ENCODE results near the gene CEP104. TPM values are rescaled to one million over a fixed set of nuclear protein-coding genes. Genes with fewer than 3 reads are reported as not detected.
"Not testable (repeated sequence)": the region's sequence is repeated elsewhere in the genome, so short reads cannot be mapped to it uniquely, and the experiment has no call there.

CEP104 gene
- total RNA-seq, 5 donors from 2014 or later (not counting 1 experiment from before 2014, with no cell fraction given) = 39.9 to 64.7 (median 58.5) TPM

DNA sequence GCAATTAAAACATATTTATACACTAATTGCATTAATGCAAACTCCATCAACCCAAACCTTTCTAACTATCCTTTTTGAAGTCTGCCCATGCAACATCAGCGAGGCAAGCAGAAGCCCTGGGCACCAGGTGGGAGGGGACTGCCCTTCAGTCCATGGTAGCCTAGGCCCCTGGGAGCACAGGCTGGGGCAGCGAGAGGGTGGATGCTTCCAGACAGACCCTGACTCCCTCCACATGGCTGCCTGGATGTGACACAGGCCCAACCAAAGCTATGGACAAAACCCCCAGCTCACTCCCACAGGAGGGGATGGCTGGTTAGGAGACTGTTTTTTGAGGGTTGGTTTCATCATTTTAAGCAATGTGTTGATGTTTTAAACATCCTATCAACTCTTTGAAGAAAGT lies 42.9 kb downstream of the CEP104 start:
- H3K36me3 ChIP-seq (ENCODE audit: control insufficient read depth in 2 of 2, extremely low read depth in 1 of 2, insufficient read depth in 1 of 2, low read length in 1 of 2) = peaks cover 12 to 19% of the 10 kb centered on the region in 2 donors
- H3K9me3 Mint-ChIP-seq = no peaks in the 10 kb centered on the region
- H3K4me3 Mint-ChIP-seq = no peak overlapping the region
- ATAC-seq (replicated peaks in 1 of 4) (no peak), DNase-seq (no peak)
- 100% methylated on average over 1 of the region's 2 CpGs for WGBS (ENCODE audit: insufficient coverage)
- CTCF ChIA-PET = no interaction called here
- peaks cover 0 to 2% of the 10 kb centered on the region in 2 donors for H3K27me3 Mint-ChIP-seq
- peaks cover 0 to 3% of the 10 kb centered on the region in 2 experiments for H3K4me1 ChIP-seq (ENCODE audit: control insufficient read depth in 1 of 2, extremely low read depth in 1 of 2, insufficient read depth in 2 of 2, low read length in 2 of 2)
- peaks cover 0 to 2% (median 0%) of the 10 kb centered on the region in 3 donors for H3K4me1 Mint-ChIP-seq
- no peak overlapping the region for H3K4me3 ChIP-seq (ENCODE audit: control insufficient read depth in 1 of 2, extremely low read depth in 1 of 2, low read length in 1 of 2)
- H3K36me3 Mint-ChIP-seq = peaks cover 23% of the 10 kb centered on the region
- H3K27me3 ChIP-seq (replicated peaks in 1 of 2; ENCODE audit: control insufficient read depth in 2 of 2, extremely low read depth in 1 of 2, insufficient read depth in 2 of 2, low read length in 1 of 2) = peaks cover 0 to 6% of the 10 kb centered on the region in 2 experiments
- no peak overlapping the region for H3K27ac Mint-ChIP-seq
- no peak overlapping the region for H3K27ac ChIP-seq (ENCODE audit: low read length)
- H3K9me3 ChIP-seq = no peaks in the 10 kb centered on the region
- POLR2A ChIA-PET = no interaction called here

DNA sequence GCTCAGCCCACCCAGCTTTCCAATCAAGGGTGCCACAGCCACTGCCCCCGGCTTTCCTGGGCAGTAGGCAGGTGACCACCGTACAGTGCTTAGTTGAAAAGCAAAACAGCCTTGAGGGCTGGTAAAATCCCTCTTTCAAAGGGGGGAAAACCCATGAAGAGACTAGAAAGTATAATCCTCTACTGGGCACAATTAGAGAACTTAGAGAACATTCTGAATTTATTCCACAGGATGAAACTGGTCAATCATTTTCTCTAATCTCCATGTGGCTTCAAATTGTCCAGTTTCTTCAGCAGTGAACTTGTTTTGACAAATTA lies 45.5 kb downstream of the CEP104 start:
- 57% methylated on average over 1 of the region's 2 CpGs for WGBS (ENCODE audit: insufficient coverage)
- no peak overlapping the region for H3K4me3 ChIP-seq (ENCODE audit: control insufficient read depth in 1 of 2, extremely low read depth in 1 of 2, low read length in 1 of 2)
- Mint-ChIP-seq H3K4me3 (no peak overlapping the region), H3K27me3 (peaks cover 0 to 2% of the 10 kb centered on the region in 2 donors), H3K4me1 (peaks cover 0 to 2% (median 0%) of the 10 kb centered on the region in 3 donors), H3K36me3 (peaks cover 18% of the 10 kb centered on the region), H3K27ac (no peak overlapping the region), H3K9me3 (no peaks in the 10 kb centered on the region)
- peaks cover 0 to 13% of the 10 kb centered on the region in 2 experiments for H3K27me3 ChIP-seq (replicated peaks in 1 of 2; ENCODE audit: control insufficient read depth in 2 of 2, extremely low read depth in 1 of 2, insufficient read depth in 2 of 2, low read length in 1 of 2)
- DNase-seq (no peak), ATAC-seq (replicated peaks in 1 of 4) (no peak)
- ChIA-PET POLR2A (no interaction called here), CTCF (no interaction called here)
- peaks cover 0 to 3% of the 10 kb centered on the region in 2 experiments for H3K4me1 ChIP-seq (ENCODE audit: control insufficient read depth in 1 of 2, extremely low read depth in 1 of 2, insufficient read depth in 2 of 2, low read length in 2 of 2)
- no peak overlapping the region for H3K27ac ChIP-seq (ENCODE audit: low read length)
- H3K36me3 ChIP-seq (ENCODE audit: control insufficient read depth in 2 of 2, extremely low read depth in 1 of 2, insufficient read depth in 1 of 2, low read length in 1 of 2) = peaks cover 12 to 19% of the 10 kb centered on the region in 2 donors
- no peaks in the 10 kb centered on the region for H3K9me3 ChIP-seq

DNA sequence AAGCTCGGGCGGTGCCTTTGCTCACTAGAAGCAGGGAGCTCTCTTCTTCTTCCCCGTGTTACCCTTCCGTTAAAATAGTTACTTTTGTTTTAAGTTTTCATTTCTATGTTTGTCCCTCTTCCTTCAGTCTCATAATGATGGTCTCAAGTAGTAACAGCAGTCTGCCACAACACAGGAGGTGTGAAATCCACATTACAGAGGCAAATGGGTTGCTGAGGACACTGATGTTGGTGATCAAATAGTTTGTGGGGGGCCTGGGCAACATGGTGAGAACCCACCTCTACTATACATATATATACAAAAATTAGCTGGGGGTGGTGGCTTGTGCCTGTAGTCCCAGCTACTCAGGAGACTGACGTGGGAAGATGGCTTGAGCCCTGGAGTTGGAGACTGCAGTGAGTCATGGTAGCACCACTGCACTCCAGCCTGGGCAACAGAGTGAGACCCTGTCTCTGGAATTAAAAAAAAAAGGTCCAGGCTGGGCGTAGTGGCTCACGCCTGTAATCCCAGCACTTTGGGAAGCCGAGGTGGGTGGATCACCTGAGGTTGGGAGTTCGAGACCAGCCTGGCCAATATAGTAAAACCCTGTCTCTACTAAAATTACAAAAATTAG lies 46.8 kb downstream of the CEP104 start:
- CTCF ChIA-PET; H3K27ac Mint-ChIP-seq; POLR2A ChIA-PET; H3K4me3 Mint-ChIP-seq; H3K27ac ChIP-seq (ENCODE audit: low read length); H3K4me3 ChIP-seq (ENCODE audit: control insufficient read depth in 1 of 2, extremely low read depth in 1 of 2, low read length in 1 of 2); H3K4me1 Mint-ChIP-seq; H3K9me3 ChIP-seq; H3K9me3 Mint-ChIP-seq; H3K4me1 ChIP-seq (ENCODE audit: control insufficient read depth in 1 of 2, extremely low read depth in 1 of 2, insufficient read depth in 2 of 2, low read length in 2 of 2): not testable (repeated sequence)
- peak in 2 of 35 experiments; percentile 16 to 52 for DNase-seq
- peaks cover 5 to 11% of the 10 kb centered on the region in 2 donors for H3K27me3 Mint-ChIP-seq
- peaks cover 11% of the 10 kb centered on the region for H3K36me3 Mint-ChIP-seq
- WGBS (ENCODE audit: insufficient coverage) = 60% methylated on average over 1 of the region's 9 CpGs
- Histone ChIP-seq H3K36me3 (ENCODE audit: control insufficient read depth in 2 of 2, extremely low read depth in 1 of 2, insufficient read depth in 1 of 2, low read length in 1 of 2) (peaks cover 10 to 12% of the 10 kb centered on the region in 2 donors), H3K27me3 (replicated peaks in 1 of 2; ENCODE audit: control insufficient read depth in 2 of 2, extremely low read depth in 1 of 2, insufficient read depth in 2 of 2, low read length in 1 of 2) (peaks cover 0 to 21% of the 10 kb centered on the region in 2 experiments)
- ATAC-seq (replicated peaks in 1 of 4) = peak in 2 of 4 experiments; percentile 32 to 61

DNA sequence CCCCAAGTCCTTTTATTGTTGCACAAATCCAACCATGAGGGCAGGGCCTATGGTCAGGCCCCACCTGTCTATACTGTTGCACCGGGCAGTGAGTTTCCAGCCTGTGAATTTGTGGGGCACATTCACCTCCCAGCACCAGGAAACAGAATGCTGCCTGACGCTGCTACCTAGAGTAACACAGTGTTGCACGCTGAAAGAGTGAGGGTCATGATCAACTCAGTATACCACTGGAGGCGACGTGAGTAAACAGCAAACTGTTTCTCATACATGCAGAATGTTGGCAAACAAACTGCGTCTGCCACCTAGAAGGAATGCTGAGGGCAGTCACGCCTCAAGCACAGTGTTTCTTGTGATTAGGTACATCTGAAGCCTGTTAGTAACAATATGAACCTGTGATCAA lies 47.3 kb downstream of the CEP104 start:
- Histone ChIP-seq H3K36me3 (ENCODE audit: control insufficient read depth in 2 of 2, extremely low read depth in 1 of 2, insufficient read depth in 1 of 2, low read length in 1 of 2) (peaks cover 5 to 7% of the 10 kb centered on the region in 2 donors), H3K9me3 (no peaks in the 10 kb centered on the region), H3K4me3 (ENCODE audit: control insufficient read depth in 1 of 2, extremely low read depth in 1 of 2, low read length in 1 of 2) (no peak overlapping the region), H3K27ac (ENCODE audit: low read length) (no peak overlapping the region), H3K27me3 (replicated peaks in 1 of 2; ENCODE audit: control insufficient read depth in 2 of 2, extremely low read depth in 1 of 2, insufficient read depth in 2 of 2, low read length in 1 of 2) (peaks cover 0 to 25% of the 10 kb centered on the region in 2 experiments), H3K4me1 (ENCODE audit: control insufficient read depth in 1 of 2, extremely low read depth in 1 of 2, insufficient read depth in 2 of 2, low read length in 2 of 2) (peaks cover 0 to 3% of the 10 kb centered on the region in 2 experiments)
- 78% methylated on average over 6 of the region's 7 CpGs for WGBS (ENCODE audit: insufficient coverage)
- ATAC-seq (replicated peaks in 1 of 4) = no peak
- Mint-ChIP-seq H3K27me3 (peaks cover 9 to 17% of the 10 kb centered on the region in 2 donors), H3K4me1 (peaks cover 0 to 2% (median 0%) of the 10 kb centered on the region in 3 donors), H3K9me3 (no peaks in the 10 kb centered on the region), H3K27ac (no peak overlapping the region), H3K4me3 (no peak overlapping the region), H3K36me3 (peaks cover 7% of the 10 kb centered on the region)
- ChIA-PET POLR2A (no interaction called here), CTCF (no interaction called here)
- peak in 2 of 35 experiments; percentile 9 to 10 for DNase-seq

GRCh38 chr1:3807769-3808168 lies 49.2 kb downstream of the CEP104 start:
- no peaks in the 10 kb centered on the region for H3K36me3 Mint-ChIP-seq
- POLR2A ChIA-PET = no interaction called here
- no peak for ATAC-seq (replicated peaks in 1 of 4)

DNA sequence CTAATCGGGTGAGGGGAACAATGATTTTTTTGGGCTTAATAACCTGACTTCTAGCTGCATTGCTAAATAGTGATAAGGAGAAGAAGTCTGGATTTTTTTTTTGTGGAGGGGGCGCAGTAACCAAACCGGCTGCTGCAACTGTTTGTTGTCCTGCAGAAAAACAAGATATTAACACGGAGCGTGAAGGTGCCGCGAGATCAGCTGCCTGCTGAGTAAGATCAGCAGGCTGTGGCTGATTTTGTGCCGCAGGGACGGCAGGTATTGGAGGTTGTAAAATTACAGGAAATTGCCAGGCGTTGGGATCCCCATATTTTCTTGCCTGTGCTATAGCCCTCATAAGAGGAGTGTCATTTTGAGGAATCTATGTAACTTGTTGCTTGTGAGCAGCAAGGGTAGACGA lies 52.0 kb downstream of the CEP104 start:
- Histone ChIP-seq H3K27ac (ENCODE audit: low read length) (no peak overlapping the region), H3K9me3 (no peaks in the 10 kb centered on the region), H3K4me3 (ENCODE audit: control insufficient read depth in 1 of 2, extremely low read depth in 1 of 2, low read length in 1 of 2) (no peak overlapping the region), H3K27me3 (replicated peaks in 1 of 2; ENCODE audit: control insufficient read depth in 2 of 2, extremely low read depth in 1 of 2, insufficient read depth in 2 of 2, low read length in 1 of 2) (peaks cover 0 to 30% of the 10 kb centered on the region in 2 experiments), H3K36me3 (ENCODE audit: control insufficient read depth in 2 of 2, extremely low read depth in 1 of 2, insufficient read depth in 1 of 2, low read length in 1 of 2) (no peaks in the 10 kb centered on the region), H3K4me1 (ENCODE audit: control insufficient read depth in 1 of 2, extremely low read depth in 1 of 2, insufficient read depth in 2 of 2, low read length in 2 of 2) (peaks cover 0 to 3% of the 10 kb centered on the region in 2 experiments)
- peaks cover 33 to 57% of the 10 kb centered on the region in 2 donors for H3K27me3 Mint-ChIP-seq
- no peaks in the 10 kb centered on the region for H3K36me3 Mint-ChIP-seq
- ChIA-PET POLR2A (no interaction called here), CTCF (no interaction called here)
- peaks cover 5 to 8% (median 7%) of the 10 kb centered on the region in 3 donors for H3K4me1 Mint-ChIP-seq
- DNase-seq (no peak), ATAC-seq (replicated peaks in 1 of 4) (no peak)
- H3K4me3 Mint-ChIP-seq = no peak overlapping the region
- no peaks in the 10 kb centered on the region for H3K9me3 Mint-ChIP-seq
- H3K27ac Mint-ChIP-seq = no peak overlapping the region
- WGBS (ENCODE audit: insufficient coverage) = 79% methylated on average over 11 of the region's 11 CpGs

More at GRCh38 chr1:3807769-3808168, 49.2 kb downstream of the CEP104 start:
- Histone ChIP-seq H3K9me3 (no peaks in the 10 kb centered on the region), H3K36me3 (ENCODE audit: control insufficient read depth in 2 of 2, extremely low read depth in 1 of 2, insufficient read depth in 1 of 2, low read length in 1 of 2) (no peaks in the 10 kb centered on the region), H3K4me1 (ENCODE audit: control insufficient read depth in 1 of 2, extremely low read depth in 1 of 2, insufficient read depth in 2 of 2, low read length in 2 of 2) (peaks cover 0 to 3% of the 10 kb centered on the region in 2 experiments), H3K4me3 (ENCODE audit: control insufficient read depth in 1 of 2, extremely low read depth in 1 of 2, low read length in 1 of 2) (no peak overlapping the region), H3K27me3 (replicated peaks in 1 of 2; ENCODE audit: control insufficient read depth in 2 of 2, extremely low read depth in 1 of 2, insufficient read depth in 2 of 2, low read length in 1 of 2) (peaks cover 0 to 27% of the 10 kb centered on the region in 2 experiments), H3K27ac (ENCODE audit: low read length) (no peak overlapping the region)
- no peak overlapping the region for H3K27ac Mint-ChIP-seq
- WGBS (ENCODE audit: insufficient coverage) = no CpG with 5 or more reads among the region's 5 CpGs
- CTCF ChIA-PET = no interaction called here
- H3K4me3 Mint-ChIP-seq = no peak overlapping the region
- DNase-seq = no peak
- no peaks in the 10 kb centered on the region for H3K9me3 Mint-ChIP-seq
- peaks cover 22 to 36% of the 10 kb centered on the region in 2 donors for H3K27me3 Mint-ChIP-seq
- H3K4me1 Mint-ChIP-seq = peaks cover 0 to 2% (median 0%) of the 10 kb centered on the region in 3 donors

DNA sequence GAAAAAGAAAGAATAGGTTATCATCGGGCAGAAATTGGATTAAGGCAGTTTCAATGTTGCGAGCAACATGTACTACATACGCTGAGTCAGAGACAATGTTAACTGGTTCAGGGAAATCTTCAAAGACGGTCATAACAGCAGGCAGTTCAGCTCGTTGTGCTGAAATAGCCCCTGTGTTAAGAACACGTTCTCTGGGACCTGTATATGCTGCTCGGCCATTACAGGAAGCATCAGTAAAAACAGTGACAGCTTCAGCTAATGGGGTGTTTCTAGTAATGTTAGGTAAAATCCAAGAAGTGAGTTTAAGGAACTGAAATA lies 52.4 kb downstream of the CEP104 start:
- CTCF ChIA-PET; POLR2A ChIA-PET; H3K27ac ChIP-seq (ENCODE audit: low read length): not testable (repeated sequence)

More for the DNA sequence above, 52.4 kb downstream of the CEP104 start:
- H3K27me3 Mint-ChIP-seq = peaks cover 37 to 60% of the 10 kb centered on the region in 2 donors
- H3K36me3 Mint-ChIP-seq; H3K9me3 Mint-ChIP-seq; H3K4me1 Mint-ChIP-seq; H3K9me3 ChIP-seq; H3K4me3 ChIP-seq (ENCODE audit: control insufficient read depth in 1 of 2, extremely low read depth in 1 of 2, low read length in 1 of 2); DNase-seq; H3K27ac Mint-ChIP-seq; ATAC-seq (replicated peaks in 1 of 4); H3K4me3 Mint-ChIP-seq; H3K36me3 ChIP-seq (ENCODE audit: control insufficient read depth in 2 of 2, extremely low read depth in 1 of 2, insufficient read depth in 1 of 2, low read length in 1 of 2); H3K4me1 ChIP-seq (ENCODE audit: control insufficient read depth in 1 of 2, extremely low read depth in 1 of 2, insufficient read depth in 2 of 2, low read length in 2 of 2): not testable (repeated sequence)
- H3K27me3 ChIP-seq (replicated peaks in 1 of 2; ENCODE audit: control insufficient read depth in 2 of 2, extremely low read depth in 1 of 2, insufficient read depth in 2 of 2, low read length in 1 of 2) = peaks cover 0 to 33% of the 10 kb centered on the region in 2 experiments
- WGBS (ENCODE audit: insufficient coverage) = 50% methylated on average over 6 of the region's 7 CpGs

Data from T-cell (primary cell).